ENCODE results near the gene HACD1.

HACD1 gene, protein sequence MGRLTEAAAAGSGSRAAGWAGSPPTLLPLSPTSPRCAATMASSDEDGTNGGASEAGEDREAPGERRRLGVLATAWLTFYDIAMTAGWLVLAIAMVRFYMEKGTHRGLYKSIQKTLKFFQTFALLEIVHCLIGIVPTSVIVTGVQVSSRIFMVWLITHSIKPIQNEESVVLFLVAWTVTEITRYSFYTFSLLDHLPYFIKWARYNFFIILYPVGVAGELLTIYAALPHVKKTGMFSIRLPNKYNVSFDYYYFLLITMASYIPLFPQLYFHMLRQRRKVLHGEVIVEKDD

GRCh38 chr10:17617031-17617911, at the start of gene HACD1:
Gene HACD1, minus strand, starts transcription at chr10:17617374. Its CDS starts 35 bp downstream, at chr10:17617339.
- peak; percentile 85 for DNase-seq (ENCODE audit: low read depth)

DNA sequence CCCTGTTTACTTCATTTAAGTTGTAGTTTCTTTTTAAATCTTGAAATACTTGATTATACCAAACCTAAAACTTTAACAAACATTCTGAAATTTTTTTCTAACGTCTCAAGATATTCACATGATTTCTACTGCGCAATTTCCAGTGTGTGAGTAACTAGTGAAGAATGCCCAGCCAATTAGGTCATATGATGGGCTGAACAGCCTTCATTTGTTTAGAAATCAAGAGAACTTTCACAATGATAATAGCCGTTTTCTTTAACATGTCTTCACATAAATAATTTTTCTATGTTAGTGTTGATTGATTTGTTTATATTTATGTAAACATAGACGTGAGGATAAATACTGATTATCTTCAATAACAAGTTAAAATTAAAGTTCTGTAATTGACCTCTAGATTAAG, 48.6 kb upstream of the HACD1 start:
- peak; percentile 94 for DNase-seq (ENCODE audit: low read depth)

DNA sequence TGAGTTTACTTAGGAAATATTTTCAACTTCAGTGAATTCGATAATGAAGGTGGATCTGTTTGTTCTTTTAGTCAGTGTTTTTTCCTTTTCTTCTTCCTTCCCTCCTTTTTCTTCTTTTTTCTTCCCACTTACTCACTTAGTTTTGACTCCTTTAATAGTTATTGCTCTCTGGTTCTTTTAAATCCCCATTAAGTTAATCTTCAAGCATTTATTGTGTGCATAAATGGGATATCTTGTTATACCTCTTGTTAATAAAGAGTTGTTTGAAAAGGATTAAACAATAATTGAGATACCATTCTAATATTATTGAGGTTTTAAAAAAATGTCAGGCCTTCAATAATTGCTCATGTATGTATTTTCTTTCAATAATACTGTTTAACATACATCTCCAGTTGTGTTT, 46.3 kb upstream of the HACD1 start:
- DNase-seq (ENCODE audit: low read depth), result no peak

- DNase-seq (ENCODE audit: low read depth), result no peak
These were observed 45.3 kb upstream of the HACD1 start for GRCh38 chr10:17662193-17663138.

DNA sequence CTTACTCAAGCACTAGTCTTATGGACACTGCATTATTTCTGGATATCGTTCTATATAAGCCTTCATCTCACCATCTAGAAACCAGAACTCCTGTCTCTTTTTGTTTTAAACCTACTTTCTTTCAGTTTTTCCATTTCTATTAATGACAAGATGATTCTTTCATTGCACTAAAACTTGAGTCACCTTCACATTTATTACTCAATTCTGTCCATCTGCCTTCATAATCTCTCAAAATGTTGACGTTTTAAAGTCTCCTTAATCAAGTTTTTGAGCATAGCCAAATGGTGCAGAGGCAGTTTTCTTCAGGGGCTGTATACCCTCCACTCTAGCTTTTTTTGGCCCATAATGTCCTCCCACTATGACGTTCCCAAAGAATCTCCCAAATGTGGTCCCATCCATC, 44.3 kb upstream of the HACD1 start:
- DNase-seq (ENCODE audit: low read depth), result no peak

DNA sequence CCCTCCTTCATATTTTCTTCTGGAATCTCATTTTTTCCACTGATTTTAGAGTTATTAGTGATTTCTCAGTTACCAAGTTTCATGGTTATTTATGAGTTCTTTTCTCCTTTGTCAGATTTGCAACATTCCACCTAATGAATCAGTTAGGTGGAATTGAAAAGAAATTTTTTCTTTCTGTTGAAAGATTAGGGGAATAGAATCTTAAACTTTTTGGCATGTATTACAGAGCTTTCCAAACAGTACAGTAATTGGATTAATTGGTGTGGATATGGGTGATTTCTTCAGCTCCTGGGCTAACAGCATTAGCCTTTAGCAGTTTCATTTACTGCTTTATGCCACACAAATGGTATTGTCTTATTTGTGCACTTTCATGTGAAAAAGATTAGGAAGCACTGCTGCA, 43.7 kb upstream of the HACD1 start:
- no peak for DNase-seq (ENCODE audit: low read depth)

- DNase-seq (ENCODE audit: low read depth), result no peak
These were observed 42.2 kb upstream of the HACD1 start for GRCh38 chr10:17659365-17659764.

- DNase-seq (ENCODE audit: low read depth), result no peak
These were observed 39.9 kb upstream of the HACD1 start for GRCh38 chr10:17657103-17657500.

DNA sequence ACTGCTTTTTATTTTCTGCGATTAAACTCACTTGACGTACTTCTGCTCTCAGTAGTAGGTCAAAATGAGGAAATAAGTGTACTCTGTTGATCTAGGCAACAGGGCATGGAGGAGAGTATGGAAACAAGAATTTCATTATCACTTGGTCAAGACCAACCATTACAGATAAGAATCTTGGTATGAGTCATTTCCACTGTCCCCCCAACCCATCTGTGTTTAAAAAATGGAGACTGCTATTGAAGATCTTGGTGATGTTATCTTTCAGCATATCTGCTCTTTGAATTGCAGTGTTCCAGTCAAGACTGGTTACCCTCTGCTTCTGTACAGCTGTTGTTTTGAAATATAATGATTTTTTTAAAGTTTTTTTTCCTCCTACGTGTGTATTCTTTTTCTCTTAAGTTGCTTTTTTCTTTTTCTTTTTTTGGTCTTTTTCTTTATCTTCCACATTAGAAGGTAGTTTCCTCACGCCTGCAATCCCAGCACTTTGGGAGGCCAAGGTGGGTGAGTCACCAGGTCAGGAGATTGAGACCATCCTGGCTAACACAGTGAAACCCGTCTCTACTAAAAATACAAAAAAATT, 38.5 kb upstream of the HACD1 start:
- DNase-seq (ENCODE audit: low read depth), result peak; percentile 68

DNA sequence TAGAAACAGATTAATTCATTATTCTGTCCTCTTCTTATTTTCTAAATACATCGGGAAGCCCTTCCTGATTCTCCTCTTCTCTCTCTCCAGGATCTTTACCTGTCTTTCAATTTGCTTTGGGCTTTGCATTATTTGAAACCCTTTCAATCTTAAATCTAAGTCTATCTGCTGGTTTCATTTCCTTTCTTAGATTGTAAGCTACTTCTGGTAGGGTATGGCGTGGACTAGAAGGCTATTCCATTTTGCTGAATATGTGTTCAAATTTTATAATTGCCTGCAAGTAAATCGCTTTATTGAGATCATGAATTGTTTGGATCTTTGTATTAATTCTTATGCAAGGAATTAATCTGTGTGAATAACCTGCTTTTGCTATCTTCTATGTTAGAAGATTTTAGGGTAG, 37.8 kb upstream of the HACD1 start:
- no peak for DNase-seq (ENCODE audit: low read depth)

- peak; percentile 55 for DNase-seq (ENCODE audit: low read depth)
These were observed 35.4 kb upstream of the HACD1 start for GRCh38 chr10:17652585-17652984.

DNA sequence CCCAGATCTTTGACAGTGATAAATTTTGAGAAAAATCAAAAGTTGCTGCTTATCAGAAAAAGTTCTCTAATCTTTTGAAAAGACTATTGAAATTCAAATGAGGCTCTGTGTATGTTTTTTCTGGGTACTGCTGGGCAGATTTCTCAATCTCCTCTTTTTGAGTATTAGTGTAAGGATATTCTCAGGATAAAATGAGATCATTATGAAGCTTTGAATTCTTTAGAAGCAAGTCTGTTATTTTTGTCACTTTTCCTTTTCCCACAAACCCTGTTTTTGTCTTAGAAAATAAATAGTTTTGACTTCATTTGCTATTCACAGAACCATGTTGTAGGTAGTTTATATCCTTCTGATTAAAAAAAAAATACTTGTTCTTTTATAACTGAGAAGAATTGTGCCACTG, 34.7 kb upstream of the HACD1 start:
- no peak for DNase-seq (ENCODE audit: low read depth)

DNA sequence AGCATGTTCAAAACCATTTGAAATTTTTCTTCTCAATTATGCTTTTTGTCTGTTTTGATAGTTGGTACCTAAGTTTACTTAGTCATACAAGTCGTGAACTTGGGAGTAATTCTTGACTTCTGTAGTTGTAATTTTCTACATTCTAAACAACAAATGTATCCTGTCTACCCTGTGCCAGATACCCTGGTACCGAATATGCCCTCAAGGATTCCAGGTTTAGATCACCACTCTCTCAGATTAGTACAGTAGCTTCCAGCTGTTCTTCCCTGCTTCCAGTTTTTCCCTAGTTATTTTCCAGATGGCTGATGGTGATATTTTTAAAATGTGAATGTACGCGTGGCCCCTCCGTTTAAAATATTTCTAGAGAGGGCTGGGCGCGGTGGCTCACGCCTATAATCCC, 33.2 kb upstream of the HACD1 start:
- no peak for DNase-seq (ENCODE audit: low read depth)

DNA sequence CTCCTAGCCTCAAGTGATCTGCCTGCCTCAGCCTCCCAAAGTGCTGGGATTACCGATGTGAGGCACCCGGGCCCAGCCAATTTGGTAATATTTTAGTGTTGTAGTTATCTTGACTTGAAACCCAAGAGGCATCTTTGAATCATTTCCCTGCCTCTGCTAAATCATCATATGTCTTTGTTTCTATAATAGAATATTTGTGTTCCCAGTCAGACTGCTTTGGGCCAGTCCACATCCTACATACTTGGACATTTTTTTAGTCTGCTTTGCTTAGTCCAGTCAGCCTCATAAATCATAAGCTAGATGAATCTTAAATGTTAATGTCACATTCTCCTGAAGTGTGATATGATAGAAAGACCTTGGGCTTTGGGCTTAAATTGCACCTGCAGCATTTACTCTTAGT, 32.7 kb upstream of the HACD1 start:
- peak; percentile 58 for DNase-seq (ENCODE audit: low read depth)

GRCh38 chr10:17649052-17649451, 31.9 kb upstream of the HACD1 start:
- no peak for DNase-seq (ENCODE audit: low read depth)

GRCh38 chr10:17648243-17649035, 31.3 kb upstream of the HACD1 start:
- no peak for DNase-seq (ENCODE audit: low read depth)

DNA sequence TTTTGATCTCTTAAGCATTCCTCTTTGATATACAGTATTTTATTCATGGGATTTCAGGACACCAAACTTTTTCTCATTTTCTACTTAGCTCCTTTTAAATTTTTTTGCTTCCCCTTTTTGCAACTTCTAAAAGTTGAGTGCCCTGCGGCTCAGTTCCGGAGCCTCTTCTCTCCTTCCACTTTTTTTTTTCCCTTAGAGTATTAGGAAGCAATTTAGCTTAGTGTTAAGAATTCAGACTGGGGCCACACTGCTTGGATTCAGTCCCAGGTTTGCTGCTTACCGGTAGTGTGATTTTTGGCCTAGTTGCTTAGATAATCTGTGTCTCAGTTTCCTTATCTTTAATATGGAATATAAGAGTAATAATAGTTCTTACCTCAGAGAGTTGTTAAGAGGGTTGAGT, 30.2 kb upstream of the HACD1 start:
- no peak for DNase-seq (ENCODE audit: low read depth)

DNA sequence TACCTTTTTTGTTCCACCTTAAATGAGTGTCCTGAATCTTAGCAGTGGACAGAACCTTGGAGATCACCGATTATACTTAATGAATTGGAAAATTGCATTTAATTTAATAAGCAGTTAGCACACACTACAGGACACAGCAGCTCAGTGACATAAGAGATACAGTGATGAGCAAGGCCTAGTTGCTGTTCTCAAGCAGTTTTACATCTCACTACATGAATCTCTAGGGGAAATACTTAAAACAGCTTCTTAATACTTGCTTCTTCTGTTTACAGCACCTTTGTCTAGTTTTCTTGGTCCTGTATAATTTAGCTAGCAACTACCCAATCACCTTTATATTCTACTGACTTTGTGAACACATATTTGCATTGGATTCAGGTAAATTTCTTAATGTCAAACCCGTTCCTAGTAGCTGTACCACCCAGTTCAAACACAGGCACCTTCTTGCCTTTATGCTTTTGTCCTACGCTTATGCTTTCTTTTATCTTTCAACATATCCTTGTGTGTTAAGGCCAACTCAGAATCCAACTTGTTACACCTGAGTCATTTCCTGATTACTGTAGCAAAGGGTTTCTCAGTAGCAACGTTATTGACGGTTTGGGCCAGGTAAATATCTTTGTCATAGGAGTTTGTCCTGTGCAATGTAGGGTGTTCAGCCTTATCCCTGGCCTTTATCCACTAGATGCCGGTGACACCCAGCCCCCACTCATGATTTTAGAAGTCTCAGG, 28.6 kb upstream of the HACD1 start:
- DNase-seq (ENCODE audit: low read depth), result peak; percentile 71

DNA sequence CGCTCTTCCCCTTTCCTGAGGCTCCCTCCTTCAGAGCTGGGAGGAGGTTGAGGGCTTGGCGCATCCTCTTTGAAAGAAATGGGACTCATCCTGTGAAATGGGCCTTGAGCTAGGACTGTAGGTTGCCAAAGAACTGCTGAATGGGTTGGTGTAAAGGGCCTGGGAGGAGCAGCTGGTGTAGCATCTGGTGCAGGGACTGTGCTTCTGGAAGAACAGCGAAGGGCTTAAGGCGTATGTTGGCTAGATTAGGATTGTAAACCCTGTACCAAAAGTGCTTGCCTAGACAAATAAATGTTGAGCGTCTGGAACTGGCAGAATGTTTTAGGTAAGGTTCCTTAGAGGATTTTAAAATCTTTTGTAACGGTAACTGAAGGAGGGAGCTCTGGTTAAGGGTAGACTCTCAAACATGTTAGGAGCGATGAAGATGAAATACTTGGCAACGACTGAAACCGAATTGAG, 27.3 kb upstream of the HACD1 start:
- DNase-seq (ENCODE audit: low read depth), result peak; percentile 55

DNA sequence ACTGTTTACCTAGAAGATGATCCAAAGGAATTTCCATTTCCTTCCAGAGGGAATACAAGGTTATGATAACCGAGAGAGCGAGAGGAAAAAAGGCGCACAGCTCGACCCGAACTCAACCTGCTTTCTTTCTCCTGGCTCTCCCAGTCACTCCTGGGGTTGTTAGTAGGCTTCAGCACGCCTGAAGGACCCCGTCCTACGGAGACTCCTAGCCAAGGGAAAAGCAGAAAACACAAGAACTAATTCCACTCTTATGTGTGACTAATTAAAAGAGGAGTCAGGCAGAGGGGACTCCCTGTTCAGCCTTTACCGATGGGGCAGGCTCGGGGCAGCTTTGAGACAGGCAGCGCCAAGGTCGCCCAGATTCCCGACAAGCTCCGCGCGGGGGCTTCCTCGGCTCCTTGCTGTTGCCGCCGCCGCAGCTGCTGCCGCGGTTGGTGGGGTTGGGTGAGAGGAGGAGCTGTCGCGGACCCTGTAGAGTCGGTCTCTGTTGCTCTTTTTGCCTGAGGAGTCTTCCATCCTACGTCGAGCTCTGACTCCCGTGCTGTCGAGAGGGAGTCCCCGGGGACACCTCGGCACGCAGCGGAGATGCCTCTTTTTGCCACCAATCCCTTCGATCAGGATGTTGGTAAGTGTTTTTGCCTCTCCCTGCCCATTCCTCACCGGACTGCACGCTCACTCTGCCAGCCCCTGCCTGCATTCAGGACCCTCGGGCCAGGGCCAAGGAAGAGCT, 26.7 kb upstream of the HACD1 start, which contains the start of gene STAM:
Gene STAM (plus strand): TSS at position 397 of the 730 bp plus-strand sequence. CDS start 189 bp downstream, at position 586.
- peak; percentile 94 for DNase-seq (ENCODE audit: low read depth)
